HG02798 (cell line): ENCODE results near the gene UBTF.

ENCODE experiments used
- ATAC-seq: cut with Tn5 transposase; IDR thresholded peaks from one replicate; pipeline ENCODE4 v1.9.1; 2021; ENCODE audit warnings: mild to moderate bottlenecking; ENCODE audit not compliant: unreplicated experiment, poor library complexity

UBTF gene

GRCh38 chr17:44219616-44220212 lies at the start of gene UBTF:
UBTF (minus strand) TSS chr17:44219675; CDS start chr17:44218229, 1,446 bp downstream.
- ATAC-seq = peak; percentile 14

- no peak for ATAC-seq
Observed at GRCh38 chr17:44268709-44269534, 49.4 kb upstream of the UBTF start.

GRCh38 chr17:44267818-44268490 lies 48.5 kb upstream of the UBTF start, which contains the start of gene SLC4A1:
SLC4A1 (minus strand) TSS chr17:44268135; CDS start chr17:44262866, 5,269 bp downstream.
- ATAC-seq = no peak

- ATAC-seq = no peak
Observed at GRCh38 chr17:44267165-44267455, 47.6 kb upstream of the UBTF start.

DNA sequence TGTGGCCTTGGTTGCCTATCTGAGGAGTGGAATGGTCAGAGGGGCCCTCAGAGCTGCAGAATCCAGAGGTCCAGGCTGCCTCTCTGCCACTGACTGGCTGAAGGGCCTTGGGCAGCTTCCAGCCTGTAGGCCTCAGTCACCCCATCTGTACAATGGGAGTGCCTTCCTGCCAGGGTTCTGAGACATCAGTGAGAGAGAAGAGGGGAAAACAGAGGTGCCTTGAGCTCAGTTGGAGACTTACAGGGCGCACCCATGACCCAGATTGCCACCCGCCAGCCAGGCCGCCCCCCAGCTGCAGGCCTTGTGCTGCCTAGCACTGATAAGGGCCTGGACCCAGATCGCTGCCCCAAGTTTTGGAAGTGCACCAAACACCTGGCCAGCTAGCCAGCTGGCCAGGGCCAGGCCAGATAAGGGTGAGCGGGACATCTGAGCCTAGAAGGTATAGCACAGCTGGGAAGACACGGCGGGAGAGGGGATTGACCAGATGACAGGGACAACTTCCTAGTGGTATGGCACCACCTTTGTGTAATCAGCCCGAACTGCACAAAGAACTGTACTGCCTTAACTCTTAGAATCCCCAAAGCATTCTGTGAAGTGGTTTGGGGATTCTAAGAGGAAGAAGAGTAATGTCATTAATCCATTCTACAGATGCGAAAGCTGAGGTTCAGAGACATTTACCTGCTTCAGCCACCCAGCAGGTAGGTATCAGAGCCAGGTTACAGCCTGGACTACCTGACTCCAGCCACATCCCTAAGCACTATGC lies 47.1 kb upstream of the UBTF start:
- no peak for ATAC-seq

DNA sequence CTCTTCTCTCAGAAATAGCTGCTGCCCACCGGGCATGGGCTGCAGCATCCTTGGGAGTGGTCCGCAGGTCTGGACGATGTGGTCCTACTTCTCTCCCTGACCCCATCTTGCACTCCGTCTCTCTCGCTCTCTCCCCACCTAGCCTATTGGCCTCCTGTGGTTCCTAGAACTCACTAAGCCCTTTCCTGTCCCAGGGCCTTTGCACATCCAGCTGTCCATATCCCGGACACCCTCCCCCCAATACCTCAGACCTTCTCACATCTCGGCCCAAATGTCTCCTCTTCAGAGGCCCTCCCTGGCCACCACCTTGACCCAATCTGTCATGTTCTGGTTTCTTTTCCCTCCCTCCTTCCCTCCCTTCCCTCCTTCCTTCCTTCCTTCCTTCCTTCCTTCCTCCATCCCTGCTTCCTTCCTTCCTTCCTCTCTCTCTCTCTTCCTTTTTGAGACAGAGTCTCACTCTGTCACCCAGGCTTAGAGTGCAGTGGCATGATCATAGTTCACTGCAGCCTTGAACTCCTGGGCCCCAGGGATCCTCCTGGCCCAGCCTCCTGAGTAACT lies 43.9 kb upstream of the UBTF start:
- ATAC-seq = no peak

DNA sequence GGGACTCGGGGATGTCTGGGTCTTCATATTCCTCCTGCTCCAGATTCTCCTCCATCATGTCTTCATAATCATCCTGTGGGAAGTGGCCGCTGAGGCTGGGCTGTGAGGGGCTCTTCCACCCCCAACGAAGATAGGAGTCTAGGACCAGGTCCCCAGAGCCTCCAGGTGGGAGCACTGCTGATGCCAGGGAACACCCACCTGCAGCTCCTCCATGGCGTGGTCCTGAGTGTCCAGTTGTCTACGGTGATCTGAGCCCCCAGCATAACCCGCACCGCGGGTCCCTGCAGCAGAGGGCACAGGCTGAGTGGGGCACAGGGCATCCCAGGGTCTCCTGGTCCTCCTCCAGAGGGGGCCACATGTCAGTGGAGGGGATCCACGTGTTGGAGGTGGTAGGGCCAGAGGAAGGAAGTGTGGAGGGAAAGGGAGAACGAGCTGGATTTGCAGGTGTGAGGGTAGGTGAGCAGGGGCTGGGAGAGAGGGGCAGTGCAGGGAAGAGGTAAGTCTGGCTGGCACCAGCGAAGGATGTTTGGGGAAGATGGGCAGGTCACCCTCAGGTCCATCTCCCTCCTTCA lies 43.3 kb upstream of the UBTF start:
- ATAC-seq = no peak

DNA sequence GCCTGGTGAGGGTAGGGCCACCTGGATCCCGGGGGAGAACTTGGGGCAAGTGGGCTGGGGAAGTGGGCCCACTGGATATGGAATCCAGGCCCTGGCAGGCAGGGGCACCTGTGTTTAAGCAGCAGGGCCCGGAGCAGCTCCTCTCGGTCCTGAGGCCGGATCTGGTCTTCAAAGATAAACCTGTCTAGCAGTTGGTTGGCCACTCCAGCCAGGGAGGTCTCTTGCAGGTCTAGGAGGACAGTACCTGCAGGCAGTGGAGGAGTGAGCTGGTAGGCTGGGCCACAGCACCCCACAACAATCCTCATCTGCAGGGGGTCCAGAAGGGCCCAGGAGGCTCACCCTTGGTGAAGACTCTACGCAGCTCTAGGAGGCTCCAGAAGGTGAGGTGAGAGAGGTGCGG lies 40.8 kb upstream of the UBTF start:
- no peak for ATAC-seq

- ATAC-seq = no peak
Observed at GRCh38 chr17:44258811-44259351, 39.4 kb upstream of the UBTF start.

GRCh38 chr17:44257815-44258760 lies 38.6 kb upstream of the UBTF start:
- no peak for ATAC-seq

- no peak for ATAC-seq
Observed at GRCh38 chr17:44256671-44257070, 37.2 kb upstream of the UBTF start.

GRCh38 chr17:44255915-44256314 lies 36.4 kb upstream of the UBTF start:
- no peak for ATAC-seq

DNA sequence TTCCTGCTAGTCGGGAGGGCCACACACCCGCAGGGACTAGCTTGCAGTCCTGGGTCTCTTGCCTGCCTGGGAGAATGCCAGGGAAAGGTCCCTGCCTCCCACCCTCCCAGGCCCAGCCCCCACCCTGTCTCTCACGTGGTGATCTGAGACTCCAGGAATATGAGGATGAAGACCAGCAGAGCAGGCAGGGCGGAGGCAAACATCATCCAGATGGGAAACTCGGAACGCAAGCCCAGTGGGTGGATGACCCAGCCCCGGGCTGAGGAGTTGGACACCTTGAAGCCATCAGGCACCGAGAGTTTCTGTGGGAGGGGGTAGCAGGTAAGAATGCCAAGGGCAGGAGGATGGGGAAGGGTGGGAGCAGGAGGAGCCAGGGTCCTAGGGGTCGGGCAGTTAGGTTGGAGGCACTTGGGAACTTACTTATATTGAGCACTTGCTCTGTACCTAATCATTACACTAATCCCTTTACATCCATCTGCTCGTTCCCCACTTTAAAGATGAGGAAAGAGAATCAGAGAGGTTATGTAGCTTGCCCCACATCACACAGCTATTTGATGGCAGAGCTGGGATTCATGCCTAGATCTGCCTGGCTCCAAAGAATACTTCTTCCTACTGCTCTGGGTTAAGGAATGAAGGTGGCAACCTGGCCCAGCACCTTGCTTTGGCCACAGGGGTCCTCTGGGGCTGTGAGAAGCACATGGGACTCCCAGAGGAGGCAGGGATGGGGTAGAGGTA lies 35.1 kb upstream of the UBTF start:
- no peak for ATAC-seq

- no peak for ATAC-seq
Observed at GRCh38 chr17:44253006-44253405, 33.5 kb upstream of the UBTF start.

DNA sequence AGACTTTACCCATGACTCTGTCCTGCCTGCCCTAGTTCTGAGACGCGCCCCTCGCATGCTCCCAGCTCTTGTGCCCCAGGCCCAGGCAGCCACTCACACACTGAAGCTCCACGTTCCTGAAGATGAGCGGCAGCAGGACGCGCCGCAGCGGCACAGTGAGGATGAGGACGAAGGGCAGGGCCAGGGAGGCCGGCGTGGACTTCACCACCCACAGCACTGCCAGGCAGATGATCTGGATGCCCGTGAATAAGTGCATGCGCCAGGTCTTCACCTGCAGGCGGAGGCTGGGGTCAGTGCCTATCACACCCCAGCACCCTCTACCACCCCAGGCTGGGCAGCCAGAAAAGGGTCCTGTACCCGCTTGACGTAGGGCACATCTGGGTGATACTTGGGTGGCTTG lies 31.6 kb upstream of the UBTF start:
- no peak for ATAC-seq

- ATAC-seq = no peak
Observed at GRCh38 chr17:44249501-44250246, 30.2 kb upstream of the UBTF start.
